GM06990 (cell line): ENCODE data around the gene ENTPD3.

Experiments
- DNase-seq: peaks from one replicate; pipeline ENCODE4 v3.0.0-alpha.2; 2011; ENCODE audit not compliant: insufficient read length; ENCODE audit errors: extremely low read depth
- H3K27me3 ChIP-seq: replicated peaks from 2 replicates; pipeline ENCODE4 v1.6.0; 2011; ENCODE audit warnings: low read length; ENCODE audit not compliant: control insufficient read depth, insufficient read depth
- H3K36me3 ChIP-seq: 2 replicates; pipeline ENCODE4 v1.5.1; 2011; ENCODE audit warnings: low read length; ENCODE audit not compliant: control insufficient read depth, insufficient read depth
- H3K4me3 ChIP-seq: replicated peaks from 2 replicates; pipeline ENCODE4 v1.5.1; 2011; ENCODE audit warnings: low read depth, mild to moderate bottlenecking, control low read depth, low read length
- CTCF ChIP-seq: IDR thresholded peaks from 2 replicates; pipeline ENCODE4 v1.5.1; 2011; ENCODE audit warnings: low read length, control low read depth, mild to moderate bottlenecking, inconsistent platforms; ENCODE audit not compliant: insufficient read depth, poor library complexity, severe bottlenecking

ENTPD3 gene

GRCh38 chr3:40427045-40427669 is 40.2 kb downstream of the ENTPD3 start:
- DNase-seq = no peak
- no peaks in the 10 kb centered on the region for H3K27me3 ChIP-seq

GRCh38 chr3:40432793-40433192 is 45.8 kb downstream of the ENTPD3 start:
- H3K4me3 ChIP-seq = no peak overlapping the region
- no peaks in the 10 kb centered on the region for H3K36me3 ChIP-seq
- no peaks in the 10 kb centered on the region for H3K27me3 ChIP-seq
- no peak for DNase-seq
- no peak for TF ChIP-seq CTCF

More at GRCh38 chr3:40427045-40427669, 40.2 kb downstream of the ENTPD3 start:
- Histone ChIP-seq H3K4me3 (no peak overlapping the region), H3K36me3 (no peaks in the 10 kb centered on the region)
- TF ChIP-seq CTCF = no peak

GRCh38 chr3:40437889-40438288 is 50.9 kb downstream of the ENTPD3 start:
- no peak for DNase-seq
- no peak for TF ChIP-seq CTCF
- Histone ChIP-seq H3K27me3 (no peaks in the 10 kb centered on the region), H3K36me3 (no peaks in the 10 kb centered on the region), H3K4me3 (no peak overlapping the region)

GRCh38 chr3:40445062-40445461 is 58.1 kb downstream of the ENTPD3 start:
- no peak for DNase-seq
- H3K27me3 ChIP-seq = no peaks in the 10 kb centered on the region
- no peak overlapping the region for H3K4me3 ChIP-seq
- TF ChIP-seq CTCF = no peak
- H3K36me3 ChIP-seq = no peaks in the 10 kb centered on the region

- Histone ChIP-seq H3K27me3 (no peaks in the 10 kb centered on the region), H3K4me3 (no peak overlapping the region), H3K36me3 (no peaks in the 10 kb centered on the region; the same call in 1 of the 2 replicates)
- TF ChIP-seq CTCF = no peak
- DNase-seq = no peak
Observed at GRCh38 chr3:40445880-40446279, 58.9 kb downstream of the ENTPD3 start.

GRCh38 chr3:40450438-40450837 is 63.5 kb downstream of the ENTPD3 start:
- Histone ChIP-seq H3K36me3 (no peaks in the 10 kb centered on the region; the same call in 1 of the 2 replicates), H3K4me3 (no peak overlapping the region), H3K27me3 (no peaks in the 10 kb centered on the region)
- TF ChIP-seq CTCF = no peak
- no peak for DNase-seq
